Measurements from ENCODE around the gene COPE.

COPE gene

DNA sequence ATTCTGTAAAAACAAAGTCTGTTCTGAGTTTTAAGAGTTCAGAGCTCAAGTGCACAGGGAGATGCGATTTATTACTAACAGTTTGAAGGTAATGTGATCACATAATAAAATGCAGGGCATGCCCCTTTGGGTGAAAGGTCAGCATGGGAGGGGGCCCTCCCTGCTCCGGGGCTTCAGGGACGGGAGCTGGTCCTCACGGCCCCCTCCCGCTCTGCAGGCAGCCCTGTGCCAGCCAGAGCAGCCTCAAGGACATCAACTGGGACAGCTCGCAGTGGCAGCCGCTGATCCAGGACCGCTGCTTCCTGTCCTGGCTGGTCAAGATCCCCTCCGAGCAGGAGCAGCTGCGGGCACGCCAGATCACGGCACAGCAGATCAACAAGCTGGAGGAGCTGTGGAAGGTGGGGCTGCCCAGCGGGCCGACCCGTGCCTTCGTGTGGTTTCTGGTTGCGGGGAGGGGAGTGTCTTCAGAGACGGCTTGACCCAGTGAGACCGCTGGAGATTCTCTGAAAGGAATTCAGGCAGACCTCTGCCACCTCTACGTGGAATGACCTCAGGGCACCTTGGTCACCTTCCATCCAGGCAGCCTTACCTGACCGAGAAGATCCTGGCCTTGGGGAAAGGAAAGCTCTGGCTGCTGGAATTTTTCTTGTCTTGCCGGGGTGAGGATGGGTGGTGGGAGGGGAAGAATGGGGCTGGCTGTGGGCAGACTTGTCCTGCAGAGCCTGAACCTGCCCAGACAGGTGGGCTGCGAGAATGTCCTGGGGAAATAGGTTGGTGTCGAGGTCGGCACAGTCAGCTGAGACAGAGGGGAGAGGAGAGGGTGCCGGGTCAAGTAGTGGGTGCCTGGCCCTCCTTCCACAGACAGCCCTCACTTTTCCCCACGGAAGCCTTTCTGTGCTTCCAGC, 68.5 kb downstream of the COPE start:
- no peak for DNase-seq (ENCODE audit: low read depth)

DNA sequence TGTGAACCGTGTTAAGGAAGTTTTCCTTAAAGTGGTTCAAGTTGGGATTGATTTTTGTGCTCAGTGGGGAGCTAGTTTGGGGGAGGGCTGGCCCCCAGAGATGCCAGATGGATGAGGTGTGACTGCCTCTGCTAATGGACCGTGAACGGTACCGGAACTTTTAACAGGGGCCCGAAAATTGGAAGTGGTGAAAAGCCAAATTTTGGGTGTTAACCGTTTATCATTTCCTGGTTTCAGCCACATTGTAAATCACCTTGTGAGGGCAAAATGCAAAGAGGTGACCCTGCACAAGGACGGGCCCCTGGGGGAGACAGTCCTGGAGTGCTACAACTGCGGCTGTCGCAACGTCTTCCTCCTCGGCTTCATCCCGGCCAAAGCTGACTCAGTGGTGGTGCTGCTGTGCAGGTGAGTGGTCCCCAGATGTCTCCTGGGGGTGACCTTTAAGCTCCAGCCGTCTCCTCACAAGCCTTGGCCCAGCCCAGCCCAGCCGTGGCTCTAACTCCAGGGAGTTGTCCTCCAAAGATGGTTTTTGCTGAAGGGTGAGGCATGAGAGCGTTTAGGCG, 69.3 kb downstream of the COPE start:
- no peak for DNase-seq (ENCODE audit: low read depth)

All from ELR (cell line).